EH (cell line): ENCODE data around the gene SCARB2.
A peak's percentile ranks its signal among the peaks of the same experiment; 100 is the strongest.
"Not testable (repeated sequence)": the region's sequence is repeated elsewhere in the genome, so short reads cannot be mapped to it uniquely, and the experiment has no call there.

ENCODE experiments used
- DNase-seq: peaks from one replicate; pipeline ENCODE4 v3.0.0-alpha.2; 2015; ENCODE audit warnings: low read depth

The SCARB2 gene, protein sequence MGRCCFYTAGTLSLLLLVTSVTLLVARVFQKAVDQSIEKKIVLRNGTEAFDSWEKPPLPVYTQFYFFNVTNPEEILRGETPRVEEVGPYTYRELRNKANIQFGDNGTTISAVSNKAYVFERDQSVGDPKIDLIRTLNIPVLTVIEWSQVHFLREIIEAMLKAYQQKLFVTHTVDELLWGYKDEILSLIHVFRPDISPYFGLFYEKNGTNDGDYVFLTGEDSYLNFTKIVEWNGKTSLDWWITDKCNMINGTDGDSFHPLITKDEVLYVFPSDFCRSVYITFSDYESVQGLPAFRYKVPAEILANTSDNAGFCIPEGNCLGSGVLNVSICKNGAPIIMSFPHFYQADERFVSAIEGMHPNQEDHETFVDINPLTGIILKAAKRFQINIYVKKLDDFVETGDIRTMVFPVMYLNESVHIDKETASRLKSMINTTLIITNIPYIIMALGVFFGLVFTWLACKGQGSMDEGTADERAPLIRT

DNA sequence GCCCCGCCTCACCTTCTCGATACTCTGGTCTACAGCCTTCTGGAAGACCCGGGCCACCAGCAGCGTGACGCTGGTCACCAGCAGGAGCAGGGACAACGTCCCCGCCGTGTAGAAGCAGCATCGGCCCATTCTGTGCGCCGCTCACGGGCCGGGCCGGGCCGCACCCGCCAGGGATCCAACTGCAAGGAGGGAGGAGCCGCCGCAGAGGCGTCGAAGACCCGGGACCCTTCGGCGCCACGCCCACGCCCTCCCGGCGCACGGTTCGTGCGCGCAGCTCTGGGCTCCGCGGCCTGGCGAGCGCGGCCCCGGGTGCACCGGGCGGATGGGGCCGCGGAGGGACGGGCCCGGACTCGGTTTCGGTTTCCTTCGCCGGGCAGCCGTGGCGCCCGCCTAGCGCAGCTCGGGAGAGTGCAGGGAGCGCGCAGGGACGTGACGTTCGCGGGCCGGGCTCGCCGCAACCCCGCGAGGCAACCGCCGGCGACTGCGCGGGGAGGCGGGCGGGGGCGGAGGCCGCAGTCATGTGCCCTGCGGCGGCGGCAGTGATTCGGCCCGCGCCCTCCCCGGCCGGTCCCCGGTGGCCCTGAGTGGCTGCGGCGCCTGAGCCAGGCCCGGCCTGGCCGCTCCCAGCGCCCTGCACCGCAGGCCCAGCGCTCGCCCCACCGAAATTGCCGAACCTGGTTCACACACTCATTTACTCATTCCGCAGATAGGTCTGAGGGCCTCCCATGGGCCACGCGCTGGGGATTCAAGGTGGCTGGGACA, at the start of gene SCARB2:
TSS of gene SCARB2 (minus strand) at position 410 of the 762 bp plus-strand sequence. CDS start at position 129, 281 bp downstream.
- DNase-seq = peak; percentile 90

DNA sequence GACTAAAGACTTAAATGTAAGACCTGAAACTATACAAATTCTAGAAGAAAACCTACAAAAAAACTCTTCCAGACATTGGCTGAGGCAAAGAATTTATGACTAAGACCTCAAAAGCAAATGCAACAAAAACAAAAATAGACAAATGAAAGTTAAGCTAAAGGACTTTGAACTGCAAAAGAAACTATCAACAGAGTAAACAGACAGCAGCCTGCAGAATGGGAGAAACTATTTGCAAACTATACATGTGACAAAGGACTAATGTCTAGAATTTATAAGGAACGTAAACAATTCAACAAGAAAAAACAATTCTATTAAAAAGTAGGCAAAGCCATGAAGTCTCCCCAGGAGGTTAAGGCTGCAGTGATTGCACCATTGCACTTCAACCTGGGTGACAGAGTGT, 46.9 kb upstream of the SCARB2 start:
- no peak for DNase-seq

DNA sequence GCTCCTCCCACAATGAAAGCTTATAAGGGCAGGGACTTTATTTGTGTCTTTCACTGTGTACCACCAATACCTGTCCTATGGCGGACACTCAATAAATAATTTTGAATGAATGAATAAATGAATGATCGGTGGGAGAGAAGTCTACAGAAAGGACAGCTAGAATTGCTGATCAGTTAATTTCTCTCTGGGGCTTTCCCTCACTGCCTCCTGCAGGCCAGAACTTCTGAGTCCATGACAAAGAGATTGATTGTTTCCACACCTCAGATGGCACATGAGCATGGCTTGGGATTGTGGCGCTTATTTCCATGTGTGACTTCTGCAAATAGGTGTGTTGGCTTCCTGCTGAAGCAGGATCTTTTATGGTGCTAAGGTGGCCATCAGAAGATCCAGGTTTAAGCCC, 44.2 kb upstream of the SCARB2 start:
- DNase-seq = no peak

DNA sequence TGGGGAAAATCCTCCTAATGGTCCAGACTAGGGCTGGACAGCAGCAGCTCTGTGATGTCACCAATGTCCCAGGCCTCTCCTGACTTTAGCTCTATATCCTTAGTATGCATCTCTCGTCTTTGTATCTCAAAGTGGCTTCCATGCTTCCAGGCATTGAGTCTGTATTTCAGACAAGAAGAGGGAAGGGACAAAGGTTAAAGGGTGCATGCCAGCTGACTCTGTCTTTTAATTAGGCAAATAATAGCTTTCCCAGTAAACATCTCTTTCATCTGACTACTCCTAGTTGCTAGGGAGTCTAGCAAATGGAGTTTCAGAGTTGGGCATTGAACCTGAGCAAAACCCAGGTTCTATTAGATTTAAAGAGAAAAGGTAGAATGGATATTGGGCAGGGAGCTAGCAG, 43.3 kb upstream of the SCARB2 start:
- no peak for DNase-seq

DNA sequence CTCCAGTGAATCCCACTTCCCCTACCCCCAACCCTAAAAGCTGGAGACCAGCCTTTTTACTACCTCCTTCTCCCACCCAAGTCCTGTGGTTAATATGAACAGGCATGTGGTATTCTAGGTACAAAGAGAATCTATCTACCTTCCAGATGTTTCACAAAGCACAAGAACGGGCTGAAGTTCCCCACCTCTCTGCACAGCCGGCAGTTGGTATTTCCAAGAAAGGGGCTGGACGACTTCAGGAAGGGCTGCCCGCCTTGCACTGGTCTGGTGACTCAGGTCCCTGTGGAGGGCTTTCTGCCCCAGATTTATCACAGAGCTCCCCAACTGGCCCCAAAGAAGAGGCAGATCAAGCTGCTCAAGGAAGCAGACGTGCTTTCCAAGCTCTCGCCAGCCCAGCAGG, 42.4 kb upstream of the SCARB2 start:
- DNase-seq = no peak

DNA sequence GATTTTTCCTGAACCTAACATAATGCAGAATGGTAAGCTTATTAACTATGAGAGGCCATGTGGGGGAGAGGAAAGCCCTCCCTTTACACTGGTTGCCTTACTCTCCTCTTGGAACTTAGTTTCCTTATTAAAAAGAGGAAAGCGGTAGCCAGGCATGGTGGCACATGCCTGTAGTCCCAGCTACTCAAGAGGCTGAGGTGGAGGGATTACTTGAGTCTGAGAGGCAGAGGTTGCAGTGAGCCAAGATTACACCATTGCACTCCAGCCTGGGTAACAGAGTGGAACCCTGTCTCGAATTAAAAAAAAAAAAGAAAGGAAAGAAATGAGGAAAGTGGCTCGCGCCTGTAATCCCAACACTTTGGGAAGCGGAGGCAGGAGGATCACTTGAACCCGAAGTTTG, 39.9 kb upstream of the SCARB2 start:
- DNase-seq = no peak

DNA sequence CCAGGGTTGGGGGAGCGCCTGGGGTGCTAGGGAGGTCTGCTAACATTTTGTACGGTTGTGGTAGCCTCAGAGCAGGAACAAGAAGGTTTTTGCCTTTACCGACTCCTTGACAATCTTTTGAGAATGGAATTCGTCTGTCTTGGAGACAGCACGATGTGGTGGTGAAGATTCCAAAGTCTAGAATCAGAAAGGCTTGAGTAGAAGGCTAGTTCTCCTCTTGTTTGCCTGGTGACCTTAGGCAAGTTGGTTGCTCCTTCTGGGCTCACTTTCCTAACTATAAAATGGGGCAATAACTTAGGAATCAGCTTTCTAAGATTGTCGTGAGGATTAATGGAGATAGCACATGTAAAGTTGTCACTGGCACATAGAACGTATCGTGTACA, 38.6 kb upstream of the SCARB2 start:
- peak; percentile 4 for DNase-seq

DNA sequence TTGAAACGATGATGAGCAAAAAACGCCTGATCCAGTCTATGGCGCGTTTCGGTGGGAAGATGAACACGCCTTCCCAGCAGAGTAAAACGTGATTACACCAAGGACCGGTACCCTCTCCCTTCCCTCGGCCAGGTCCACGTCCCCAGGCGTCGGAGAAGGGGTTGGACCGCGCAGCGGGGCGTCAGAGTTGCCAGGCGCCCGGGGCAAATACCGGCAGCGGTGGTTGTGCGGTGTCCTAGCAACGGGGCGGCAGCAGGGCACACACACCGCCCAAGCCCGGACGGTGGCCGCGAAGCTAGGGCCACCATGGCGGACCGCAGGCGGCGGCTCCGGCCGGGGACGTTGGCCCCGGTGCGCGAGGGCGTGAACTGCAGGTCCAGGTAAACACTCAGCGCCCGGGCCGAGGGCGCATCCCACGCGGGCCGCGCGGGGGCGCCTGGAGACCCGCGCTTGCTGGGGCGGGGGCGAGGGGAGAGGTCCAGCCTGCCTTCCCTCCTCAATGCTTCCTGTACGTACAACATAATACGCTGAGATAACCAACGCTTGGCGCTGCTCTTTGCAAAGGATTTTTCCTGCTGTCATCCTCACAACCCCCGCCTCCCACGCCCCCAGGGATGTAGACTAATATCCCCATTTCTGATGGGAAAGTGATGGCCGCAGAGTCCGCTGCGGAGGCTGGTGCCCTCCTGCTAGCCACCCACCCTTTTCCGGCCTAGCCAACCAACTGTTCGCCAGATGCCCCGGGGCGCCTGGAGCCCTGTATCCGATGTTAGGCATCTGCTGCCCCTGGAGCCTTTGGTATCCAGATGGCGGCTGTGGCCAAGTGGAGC, 38.0 kb upstream of the SCARB2 start, which contains the start of gene FAM47E:
TSS of gene FAM47E (plus strand) at position 281 of the 830 bp plus-strand sequence. CDS start at position 307, 26 bp downstream.
- peak; percentile 67 for DNase-seq

DNA sequence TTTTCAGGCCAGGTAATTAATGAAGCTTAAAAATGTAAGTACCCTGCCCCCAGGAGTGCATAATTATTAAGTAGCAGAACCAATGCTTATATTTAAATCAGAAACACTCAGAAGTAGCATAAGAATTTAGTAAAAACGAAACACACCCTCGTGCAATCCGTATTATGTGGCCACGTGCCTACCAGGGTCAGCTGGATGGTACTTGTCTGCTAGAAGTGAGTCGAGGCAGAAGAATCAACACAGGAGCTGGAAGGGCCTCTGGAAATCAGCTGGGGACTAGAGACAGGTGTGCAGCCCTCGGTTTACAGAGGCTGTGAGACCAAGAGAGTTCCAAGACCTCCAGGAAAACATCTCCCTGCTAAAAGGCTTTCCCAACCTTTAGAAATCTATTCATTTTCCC, 37.3 kb upstream of the SCARB2 start:
- peak; percentile 6 for DNase-seq

DNA sequence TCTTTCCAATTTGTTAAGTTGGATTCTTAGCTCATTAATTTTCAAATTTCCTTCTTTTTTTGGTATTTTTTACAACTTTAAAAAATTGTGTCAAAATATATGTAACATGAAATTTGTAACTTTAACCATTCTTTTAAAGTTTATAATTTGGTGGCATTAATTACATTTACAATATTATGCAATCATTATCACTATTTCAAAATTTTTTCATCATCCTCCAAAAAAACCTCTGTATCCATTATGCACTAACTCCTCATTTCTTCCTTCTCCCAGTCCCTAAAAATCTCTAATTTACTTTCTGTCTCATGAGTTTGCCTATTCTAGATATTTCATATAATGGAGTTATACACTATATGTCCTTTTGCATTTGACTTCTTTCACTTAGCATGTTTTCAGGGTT, 33.2 kb upstream of the SCARB2 start:
- DNase-seq = no peak

DNA sequence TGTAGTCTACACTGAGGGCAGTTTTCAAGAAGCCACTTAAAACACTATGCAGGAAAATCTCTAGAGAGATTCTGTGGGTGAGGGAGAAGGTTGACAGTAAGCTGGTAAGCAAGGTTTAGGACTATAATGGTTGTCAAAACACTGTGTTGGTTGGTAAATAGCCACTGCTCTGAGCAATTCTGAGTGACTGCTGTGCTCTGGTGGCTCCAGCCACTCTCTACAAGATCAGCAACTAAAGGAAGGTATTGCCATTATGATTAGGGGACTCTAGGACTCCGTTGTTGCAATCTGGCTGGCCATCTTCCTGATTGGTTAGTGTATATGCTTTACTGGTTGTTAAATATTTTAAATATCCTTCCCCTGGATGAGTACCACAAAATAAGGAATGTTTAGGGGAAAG, 32.4 kb upstream of the SCARB2 start:
- no peak for DNase-seq

DNA sequence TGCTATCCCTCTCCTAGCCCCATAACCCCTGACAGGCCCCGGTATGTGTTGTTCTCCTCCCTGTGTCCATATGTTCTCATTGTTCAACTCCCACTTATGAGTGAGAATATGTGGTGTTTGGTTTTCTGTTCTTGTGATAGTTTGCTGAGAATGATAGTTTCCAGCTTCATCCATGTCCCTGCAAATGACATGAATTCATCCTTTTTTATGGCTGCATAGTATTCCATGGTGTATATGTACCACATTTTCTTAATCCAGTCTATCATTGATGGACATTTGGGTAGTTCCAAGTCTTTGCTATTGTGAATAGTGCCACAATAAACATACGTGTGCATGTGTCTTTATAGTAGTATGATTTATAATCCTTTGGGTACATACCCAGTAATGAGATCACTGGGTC, 30.3 kb upstream of the SCARB2 start:
- DNase-seq = not testable (repeated sequence)

DNA sequence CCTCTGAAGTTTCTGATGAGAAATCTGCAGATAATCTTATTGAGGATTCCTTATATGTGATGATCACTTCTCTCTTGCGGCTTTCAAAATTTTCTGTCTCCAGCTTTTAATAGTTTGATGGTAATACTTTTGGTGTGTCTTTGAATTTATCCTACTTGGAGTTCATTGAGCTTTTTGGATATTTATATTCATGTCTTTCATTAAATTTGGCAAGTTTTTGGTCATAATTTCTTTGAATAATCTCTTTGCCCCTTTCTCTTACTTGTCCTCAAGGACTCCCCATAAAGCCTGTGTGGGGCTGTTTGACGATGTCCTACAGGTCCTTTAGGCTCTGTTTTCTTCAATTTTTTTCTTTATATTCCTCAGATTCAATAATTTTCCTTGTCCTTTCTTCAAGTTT, 26.6 kb upstream of the SCARB2 start:
- no peak for DNase-seq

DNA sequence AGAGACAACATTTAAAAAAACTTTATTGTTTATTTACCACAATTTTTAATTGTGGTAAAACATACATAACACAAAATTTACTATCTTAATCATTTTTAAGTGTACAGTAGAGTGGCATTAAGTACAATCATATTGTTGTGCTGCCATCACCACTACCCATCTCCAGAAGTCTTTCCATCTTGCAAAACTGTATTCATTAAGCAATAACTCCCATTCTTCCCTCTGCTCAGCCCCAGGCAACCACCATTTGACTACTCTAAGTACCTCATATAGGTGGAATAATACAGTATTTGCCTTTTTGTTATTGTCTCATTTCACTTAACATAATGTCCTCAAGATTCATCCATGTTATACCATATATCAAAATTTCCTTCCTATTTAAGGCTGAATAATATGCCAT, 25.1 kb upstream of the SCARB2 start:
- DNase-seq = no peak

DNA sequence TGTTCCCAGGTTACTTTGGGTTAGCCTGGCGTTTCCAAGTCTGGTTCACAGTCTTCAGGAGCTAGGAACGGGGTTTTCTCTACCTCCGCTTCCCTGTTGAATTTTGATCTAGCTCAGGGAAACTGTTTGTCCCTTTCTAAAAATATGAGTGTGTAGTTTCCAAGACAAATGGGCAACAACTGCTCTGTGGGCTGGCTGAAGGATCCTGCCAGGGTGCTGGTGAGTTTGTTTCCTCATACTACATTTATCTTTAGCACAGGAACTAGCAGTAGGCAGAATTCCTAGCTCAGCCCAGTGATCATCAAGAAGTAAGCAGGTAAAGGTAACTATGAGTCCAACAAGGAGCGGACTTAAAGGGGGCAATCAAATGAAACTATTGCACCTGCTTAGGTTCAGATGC, 24.6 kb upstream of the SCARB2 start:
- DNase-seq = no peak

DNA sequence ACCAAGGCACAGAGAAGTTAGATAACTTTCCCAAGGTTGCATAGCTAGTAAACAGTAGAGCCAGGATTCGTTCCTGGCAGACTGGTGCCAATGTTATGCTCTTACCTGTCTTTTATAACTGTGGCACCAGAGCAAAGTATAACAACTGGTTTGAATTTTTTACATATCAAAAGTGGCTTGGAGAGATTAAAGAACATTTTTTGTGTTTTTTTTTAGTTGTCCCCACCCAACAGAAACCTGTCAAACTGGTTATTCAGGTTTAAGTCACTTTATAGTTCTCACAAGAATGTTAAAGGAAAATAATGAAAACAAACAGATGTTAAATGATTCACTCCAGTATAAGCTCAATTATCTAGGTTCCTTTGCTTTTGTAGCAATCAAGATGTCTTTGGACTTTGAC, 22.3 kb upstream of the SCARB2 start:
- no peak for DNase-seq

DNA sequence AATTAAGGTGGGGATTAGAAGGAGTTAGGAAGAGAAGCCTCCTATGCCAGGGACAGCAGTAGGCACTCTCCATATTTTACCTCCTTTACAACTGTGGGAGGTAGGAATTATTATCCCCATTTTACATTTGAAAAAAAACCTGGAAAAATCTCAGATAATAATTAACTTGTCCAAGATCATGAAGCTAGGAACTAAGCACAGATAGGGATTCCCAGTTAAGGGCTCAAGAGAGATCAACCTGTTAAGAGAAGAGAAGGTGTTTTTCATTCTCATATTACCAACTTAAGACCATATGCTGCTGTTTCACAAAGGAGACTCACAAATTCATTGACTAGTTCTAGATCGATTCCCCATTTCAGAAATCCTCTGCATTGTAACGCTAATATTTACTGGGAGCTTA, 21.8 kb upstream of the SCARB2 start:
- DNase-seq = no peak

DNA sequence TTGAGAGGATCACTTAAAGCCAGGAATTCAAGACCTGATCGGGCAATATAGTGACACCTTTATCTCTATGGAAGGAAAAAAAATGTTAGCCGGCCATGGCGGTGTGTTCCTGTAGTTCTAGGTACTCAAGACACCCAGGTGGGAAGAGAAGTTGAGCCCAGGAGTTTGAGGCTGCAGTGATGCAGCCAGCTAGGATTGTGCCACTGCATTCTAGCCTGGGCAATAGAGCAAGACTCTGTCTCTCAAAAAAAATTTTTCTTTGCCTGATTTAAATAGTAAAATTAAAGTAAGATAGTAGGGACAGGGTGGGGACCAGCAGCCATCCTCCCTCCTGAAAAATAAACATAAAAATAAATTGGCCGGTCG, 21.0 kb upstream of the SCARB2 start:
- DNase-seq = no peak

DNA sequence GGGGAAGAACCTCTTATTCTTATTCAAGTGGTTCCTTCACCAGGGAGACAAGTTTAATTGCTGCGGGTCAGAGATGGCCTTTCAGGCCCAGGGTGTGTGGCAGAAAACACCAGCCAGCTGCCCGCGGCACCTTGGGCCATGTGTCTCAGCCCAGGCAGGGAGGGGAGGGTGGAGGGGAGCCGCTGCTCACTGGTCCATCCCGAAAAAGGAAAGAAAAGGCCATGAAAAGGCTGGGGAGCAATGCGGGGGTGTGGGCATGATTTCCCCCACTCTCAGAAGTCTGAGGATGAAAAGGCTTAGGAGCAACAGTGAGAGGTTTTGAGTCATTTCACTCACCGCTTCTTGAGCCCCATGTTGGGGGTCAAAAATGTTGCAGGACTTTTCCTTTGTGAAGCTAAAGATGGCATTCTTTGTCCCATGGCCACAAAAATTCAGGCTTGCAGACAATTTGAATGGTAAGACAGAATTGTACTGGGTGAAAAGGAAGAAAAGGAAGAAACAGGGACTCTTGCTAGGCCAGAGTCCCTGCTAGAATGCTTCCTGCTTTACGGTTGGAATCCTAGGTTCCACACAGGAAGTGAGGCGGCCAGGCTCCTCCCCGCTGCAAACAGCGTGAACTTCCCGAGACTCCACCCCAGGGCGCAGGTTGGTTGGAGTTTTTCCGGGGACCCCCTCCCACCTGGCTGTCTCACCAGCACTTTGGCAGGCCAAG, 20.5 kb upstream of the SCARB2 start:
- DNase-seq = peak; percentile 22

DNA sequence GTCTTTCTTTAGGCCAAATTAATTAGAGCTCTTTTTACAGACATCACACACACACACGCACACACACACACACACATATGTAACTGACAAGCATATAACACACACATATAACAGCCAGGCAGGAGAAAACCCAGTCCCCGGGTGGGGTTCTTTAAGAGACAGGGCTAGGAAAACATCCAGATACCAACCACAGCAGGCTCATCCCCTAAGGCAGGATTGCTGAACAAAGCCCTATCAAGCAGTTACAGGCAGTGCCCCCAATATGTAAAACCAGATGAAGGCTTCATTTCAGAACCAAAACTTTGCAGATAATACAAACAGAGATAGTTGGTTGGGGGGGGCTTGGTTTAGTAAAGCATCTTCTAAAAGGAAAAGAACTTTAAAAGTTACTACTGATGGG, 19.9 kb upstream of the SCARB2 start:
- peak; percentile 27 for DNase-seq

DNA sequence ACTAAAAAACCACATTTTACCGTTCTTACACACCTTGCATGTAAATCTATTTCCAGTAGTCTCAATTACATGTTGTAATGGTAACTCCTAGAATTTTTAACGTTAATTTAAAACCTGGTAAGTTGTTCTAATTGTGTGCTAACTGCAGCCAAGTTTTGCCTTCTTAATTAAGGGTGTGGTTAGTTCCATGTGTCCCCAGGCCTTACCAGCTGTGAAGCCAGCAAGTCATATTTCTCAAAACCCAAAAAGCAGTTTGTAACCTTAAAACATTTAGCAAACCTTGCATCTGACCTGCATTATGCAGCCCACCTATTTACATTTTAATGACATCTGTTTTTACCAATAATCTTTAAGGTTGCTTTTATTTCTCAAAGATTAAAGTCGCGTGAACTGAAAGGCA, 19.5 kb upstream of the SCARB2 start:
- no peak for DNase-seq

DNA sequence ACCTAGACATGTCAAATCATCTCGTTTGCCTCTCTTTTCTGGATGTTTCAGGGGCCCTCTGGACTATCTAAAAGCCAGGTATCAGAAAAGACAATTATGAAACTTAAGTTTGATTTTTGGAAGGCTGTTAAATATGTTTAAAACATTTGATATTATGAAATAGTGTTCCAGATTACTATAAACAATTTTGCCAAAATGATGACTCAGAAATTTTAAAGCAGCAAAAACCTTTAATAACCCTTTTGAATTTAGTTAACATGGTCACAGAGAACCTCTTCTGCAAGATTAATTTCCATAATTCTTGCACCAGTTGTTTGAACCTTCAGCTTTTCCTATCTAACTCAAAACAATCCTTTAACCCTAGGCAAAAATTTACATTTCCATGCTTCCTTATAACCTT, 19.1 kb upstream of the SCARB2 start:
- DNase-seq = no peak
